Measurements from ENCODE around the gene FGD2.

Gene FGD2, protein sequence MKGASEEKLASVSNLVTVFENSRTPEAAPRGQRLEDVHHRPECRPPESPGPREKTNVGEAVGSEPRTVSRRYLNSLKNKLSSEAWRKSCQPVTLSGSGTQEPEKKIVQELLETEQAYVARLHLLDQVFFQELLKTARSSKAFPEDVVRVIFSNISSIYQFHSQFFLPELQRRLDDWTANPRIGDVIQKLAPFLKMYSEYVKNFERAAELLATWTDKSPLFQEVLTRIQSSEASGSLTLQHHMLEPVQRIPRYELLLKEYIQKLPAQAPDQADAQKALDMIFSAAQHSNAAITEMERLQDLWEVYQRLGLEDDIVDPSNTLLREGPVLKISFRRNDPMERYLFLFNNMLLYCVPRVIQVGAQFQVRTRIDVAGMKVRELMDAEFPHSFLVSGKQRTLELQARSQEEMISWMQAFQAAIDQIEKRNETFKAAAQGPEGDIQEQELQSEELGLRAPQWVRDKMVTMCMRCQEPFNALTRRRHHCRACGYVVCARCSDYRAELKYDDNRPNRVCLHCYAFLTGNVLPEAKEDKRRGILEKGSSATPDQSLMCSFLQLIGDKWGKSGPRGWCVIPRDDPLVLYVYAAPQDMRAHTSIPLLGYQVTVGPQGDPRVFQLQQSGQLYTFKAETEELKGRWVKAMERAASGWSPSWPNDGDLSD

DNA sequence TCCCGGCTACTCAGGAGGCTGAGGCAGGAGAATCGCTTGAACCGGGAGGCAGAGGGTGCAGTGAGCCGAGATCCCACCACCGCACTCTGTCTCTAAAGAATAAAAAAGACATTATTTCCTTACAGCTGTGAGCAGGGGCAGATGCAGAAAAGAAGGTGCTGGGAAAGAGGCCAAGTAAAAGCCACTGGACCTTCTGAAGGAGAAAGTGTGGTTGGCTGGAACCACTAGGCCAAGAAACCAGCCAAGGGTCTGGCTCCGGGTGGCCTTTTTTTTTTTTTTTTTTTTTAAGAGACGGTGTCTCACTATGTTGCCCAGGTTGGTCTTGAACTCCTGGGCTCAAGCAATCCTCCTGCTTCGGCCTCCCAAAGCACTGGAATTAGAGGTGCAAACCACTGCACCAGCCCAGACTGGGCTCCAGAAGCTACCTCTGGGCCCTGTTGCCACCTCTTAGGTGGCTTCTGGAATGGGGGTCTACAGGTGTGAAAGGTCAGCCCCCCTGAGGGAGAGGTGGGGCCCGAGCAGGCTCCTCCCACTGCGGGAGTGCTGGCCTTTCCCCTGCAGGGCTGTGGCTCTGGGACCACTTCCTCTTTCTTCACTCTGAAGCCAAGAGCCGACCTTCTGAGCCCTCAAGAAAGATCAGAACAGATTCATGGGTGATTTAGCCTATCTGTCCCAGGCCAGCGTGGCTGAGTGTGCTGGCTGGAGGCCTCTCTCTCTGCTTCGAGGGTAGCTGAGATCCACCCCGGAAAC is at the start of gene FGD2:
Gene FGD2 (plus strand): TSS at position 595 of the 750 bp plus-strand sequence. CDS start 163 bp downstream, outside the sequence.
- TF ChIP-seq, protein P1, sequence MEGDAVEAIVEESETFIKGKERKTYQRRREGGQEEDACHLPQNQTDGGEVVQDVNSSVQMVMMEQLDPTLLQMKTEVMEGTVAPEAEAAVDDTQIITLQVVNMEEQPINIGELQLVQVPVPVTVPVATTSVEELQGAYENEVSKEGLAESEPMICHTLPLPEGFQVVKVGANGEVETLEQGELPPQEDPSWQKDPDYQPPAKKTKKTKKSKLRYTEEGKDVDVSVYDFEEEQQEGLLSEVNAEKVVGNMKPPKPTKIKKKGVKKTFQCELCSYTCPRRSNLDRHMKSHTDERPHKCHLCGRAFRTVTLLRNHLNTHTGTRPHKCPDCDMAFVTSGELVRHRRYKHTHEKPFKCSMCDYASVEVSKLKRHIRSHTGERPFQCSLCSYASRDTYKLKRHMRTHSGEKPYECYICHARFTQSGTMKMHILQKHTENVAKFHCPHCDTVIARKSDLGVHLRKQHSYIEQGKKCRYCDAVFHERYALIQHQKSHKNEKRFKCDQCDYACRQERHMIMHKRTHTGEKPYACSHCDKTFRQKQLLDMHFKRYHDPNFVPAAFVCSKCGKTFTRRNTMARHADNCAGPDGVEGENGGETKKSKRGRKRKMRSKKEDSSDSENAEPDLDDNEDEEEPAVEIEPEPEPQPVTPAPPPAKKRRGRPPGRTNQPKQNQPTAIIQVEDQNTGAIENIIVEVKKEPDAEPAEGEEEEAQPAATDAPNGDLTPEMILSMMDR (IDR thresholded peaks at IDR 0.05; ENCODE audit: low read depth, low read length) = no peak
- no peak for DNase-seq (ENCODE audit: extremely low read depth, low read depth)

DNA sequence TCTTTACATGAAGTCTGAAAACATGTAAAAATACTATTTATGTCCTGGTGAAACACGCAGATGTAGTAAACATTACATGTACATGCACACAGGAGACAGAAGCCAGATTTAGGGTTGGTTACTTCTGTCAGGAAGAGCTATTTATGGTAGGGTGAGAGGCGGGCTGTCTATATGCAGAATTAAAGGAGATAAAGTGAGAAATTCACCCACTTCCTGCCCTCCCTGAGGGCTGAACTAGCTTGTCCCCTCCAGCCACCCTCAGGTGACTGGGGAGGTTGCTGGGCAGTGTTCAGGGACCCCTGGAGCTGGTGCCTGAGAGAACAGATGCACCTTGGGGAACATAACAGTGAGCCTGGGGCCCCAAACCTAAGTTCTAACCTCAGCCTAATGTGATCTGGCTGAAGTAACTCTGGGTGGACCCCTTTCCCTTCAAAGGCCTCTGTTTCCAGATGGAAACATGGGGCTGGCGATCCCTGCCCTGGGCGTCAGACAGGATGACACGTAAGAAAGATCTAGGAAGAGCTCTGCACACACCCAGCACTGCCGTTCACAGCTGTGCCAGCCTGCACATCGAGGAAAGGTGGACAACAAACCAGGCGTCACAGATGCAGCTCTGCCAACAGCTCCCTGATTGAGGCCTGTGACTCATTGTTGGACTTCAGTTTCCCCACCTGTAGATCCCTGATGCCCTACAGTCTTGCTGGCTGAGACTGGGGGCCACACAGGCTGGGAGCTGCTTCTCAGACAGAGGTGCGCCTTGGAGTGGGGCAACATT is 49.6 kb upstream of the FGD2 start:
- TF ChIP-seq, protein P1 (IDR thresholded peaks at IDR 0.05; ENCODE audit: low read depth, low read length) = no peak
- no peak for DNase-seq (ENCODE audit: extremely low read depth, low read depth)

DNA sequence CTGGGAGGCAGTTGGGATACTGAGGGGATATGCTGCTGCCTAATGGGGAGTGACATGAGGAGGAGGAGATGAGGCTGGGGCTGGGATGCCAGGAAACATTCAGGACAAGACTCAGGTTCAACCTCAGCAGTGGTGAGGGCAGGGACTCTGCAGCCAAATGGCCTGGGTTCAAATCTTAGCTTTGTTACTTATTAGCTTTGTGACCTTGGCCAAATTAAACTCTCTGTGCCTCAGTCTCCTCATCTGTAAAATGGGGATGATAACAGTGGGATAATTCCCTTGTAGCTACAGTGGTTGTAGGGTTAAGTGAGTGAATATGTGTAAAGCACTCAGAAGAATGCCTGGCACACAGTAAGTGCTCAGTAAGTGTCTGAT is 49.0 kb upstream of the FGD2 start:
- DNase-seq (ENCODE audit: extremely low read depth, low read depth) = no peak
- TF ChIP-seq, protein P1 (IDR thresholded peaks at IDR 0.05; ENCODE audit: low read depth, low read length) = no peak

DNA sequence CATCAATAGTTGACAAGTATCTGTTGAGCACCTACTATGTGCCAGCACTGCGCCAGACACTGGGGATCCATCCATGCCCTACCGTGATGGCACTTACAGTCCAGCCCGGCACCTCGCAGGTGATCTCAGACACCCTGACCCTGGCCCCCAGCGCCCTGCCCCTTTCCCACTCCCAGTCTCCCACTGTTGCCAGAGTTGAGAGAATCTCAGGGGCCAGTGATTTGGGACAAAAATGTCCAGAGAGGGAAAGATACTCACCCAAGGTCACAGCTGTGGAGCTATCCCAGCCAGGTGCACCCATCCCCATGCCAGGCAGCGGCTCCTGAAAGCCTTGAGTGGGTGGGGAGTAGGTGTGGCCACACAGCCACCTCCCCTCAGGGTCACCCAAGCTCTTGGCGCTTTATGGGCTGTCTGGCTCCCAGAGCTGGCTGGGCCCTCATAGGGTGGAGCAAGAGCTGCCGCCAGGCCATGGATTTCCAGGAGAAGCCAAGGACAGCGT is 47.6 kb upstream of the FGD2 start:
- TF ChIP-seq, protein P1 (IDR thresholded peaks at IDR 0.05; ENCODE audit: low read depth, low read length) = no peak
- DNase-seq (ENCODE audit: extremely low read depth, low read depth) = no peak

DNA sequence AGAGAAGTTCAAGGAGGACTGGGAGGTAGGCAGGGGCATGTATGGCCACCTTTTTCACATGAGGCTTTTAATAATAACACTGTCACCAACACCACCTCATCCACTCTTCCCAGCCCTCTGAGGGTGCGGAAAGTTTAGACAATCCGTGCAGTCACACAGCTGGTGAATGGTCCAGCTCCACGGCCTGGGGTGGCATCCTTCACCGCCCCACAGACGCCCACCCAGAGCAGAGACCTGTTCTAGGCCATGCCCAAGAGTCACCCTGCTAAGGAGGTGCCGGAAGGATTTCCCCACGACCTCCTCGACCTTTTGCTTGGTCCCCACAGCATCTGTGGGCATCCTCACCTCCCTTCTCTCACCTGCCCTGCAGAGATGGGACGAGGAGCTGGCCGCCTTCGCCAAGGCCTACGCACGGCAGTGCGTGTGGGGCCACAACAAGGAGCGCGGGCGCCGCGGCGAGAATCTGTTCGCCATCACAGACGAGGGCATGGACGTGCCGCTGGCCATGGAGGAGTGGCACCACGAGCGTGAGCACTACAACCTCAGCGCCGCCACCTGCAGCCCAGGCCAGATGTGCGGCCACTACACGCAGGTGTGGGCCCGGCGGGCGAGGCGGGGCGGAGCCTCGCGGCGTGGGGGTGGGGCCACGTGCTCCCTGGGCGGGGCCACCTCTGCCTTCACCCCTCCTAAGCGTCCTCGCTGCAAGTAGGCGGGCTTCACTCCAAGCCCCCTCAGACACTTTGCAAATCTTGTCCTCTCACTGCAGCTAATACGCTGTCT is 46.5 kb upstream of the FGD2 start:
- no peak for DNase-seq (ENCODE audit: extremely low read depth, low read depth)
- TF ChIP-seq, protein P1 (IDR thresholded peaks at IDR 0.05; ENCODE audit: low read depth, low read length) = no peak

DNA sequence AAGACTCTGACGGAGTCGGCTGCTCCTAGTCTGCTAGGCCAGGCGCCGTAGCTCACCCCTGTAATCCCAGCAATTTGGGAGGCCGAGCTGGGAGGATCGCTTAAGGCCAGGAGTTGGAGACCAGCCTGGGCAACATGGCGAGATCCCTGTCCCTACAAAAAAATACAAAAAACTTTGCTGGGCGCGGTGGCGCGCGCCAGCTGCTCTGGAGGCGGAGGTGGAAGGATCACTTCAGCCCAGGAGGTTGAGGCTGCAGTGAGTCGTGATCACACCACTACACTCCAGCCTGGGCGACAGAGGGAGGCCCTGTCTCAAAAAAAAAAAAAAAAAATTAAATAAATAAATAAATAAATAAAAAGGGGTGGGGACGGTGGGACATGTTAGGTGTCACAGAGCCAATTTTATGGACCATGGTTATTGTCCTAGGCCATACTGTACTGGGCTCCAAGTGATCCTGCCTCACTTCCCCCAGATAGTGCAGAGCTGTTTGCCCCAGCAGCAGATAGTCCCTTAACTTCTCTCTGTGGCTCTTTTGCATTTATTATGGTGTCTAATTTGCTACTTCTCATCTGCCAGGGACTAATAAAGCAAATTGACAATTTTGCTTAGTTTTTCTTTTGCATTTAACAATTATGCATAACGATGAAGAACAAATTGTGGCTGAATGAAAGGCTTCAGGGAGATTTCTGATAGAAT is 45.8 kb upstream of the FGD2 start:
- no peak for DNase-seq (ENCODE audit: extremely low read depth, low read depth)
- TF ChIP-seq, protein P1 (IDR thresholded peaks at IDR 0.05; ENCODE audit: low read depth, low read length) = no peak

All from AG09319 (cell line).